DMS153 (cell line): ENCODE data around the gene OR1C1.
"Not testable (repeated sequence)": the region's sequence is repeated elsewhere in the genome, so short reads cannot be mapped to it uniquely, and the experiment has no call there.

Source experiments
- DNase-seq: peaks from one replicate; lab custom pipeline; 2025; lab: John Stamatoyannopoulos, UW

Gene OR1C1, protein sequence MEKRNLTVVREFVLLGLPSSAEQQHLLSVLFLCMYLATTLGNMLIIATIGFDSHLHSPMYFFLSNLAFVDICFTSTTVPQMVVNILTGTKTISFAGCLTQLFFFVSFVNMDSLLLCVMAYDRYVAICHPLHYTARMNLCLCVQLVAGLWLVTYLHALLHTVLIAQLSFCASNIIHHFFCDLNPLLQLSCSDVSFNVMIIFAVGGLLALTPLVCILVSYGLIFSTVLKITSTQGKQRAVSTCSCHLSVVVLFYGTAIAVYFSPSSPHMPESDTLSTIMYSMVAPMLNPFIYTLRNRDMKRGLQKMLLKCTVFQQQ

DNA sequence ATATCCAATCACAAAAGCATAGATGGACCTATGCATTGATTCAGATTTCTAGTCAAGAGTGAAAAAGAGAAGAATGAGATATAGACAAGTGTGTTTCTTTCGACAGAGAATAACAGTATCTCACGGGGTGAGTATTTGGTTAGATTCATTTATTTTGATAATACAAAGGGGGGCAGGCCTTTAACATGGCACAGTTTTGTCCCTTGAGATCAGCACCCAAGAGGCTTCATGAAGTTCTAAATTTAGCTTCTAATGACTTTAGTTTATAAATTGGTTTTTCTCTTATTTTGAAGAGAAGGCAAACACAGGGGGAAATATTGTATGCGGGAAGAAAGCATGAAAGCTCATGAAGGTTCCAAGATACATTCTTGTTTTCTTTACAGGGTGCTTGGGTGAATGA, at the start of gene OR1C1:
Gene OR1C1, minus strand, starts transcription at position 101 of the 400 bp plus-strand sequence. CDS start 2,150 bp downstream, outside the sequence.
- DNase-seq = no peak

DNA sequence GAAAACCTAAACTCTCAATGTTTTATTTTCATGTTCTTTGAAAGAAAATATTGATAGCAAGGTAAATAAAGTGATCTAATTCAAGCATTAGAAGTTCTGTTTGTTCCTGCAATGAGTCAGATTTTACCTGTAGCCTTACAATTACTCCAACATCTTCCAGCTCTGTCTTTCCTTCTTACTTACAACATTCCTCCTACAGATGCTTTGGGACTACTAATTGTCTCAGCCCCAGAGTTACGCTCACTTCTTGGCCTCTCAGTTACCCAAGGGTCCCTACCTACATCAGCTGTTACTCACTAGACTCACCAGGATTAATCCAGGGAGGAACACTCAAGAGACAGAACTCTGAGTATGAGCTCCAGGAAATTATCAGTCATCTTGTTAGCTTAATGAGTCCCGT, 37.2 kb upstream of the OR1C1 start:
- DNase-seq = no peak

DNA sequence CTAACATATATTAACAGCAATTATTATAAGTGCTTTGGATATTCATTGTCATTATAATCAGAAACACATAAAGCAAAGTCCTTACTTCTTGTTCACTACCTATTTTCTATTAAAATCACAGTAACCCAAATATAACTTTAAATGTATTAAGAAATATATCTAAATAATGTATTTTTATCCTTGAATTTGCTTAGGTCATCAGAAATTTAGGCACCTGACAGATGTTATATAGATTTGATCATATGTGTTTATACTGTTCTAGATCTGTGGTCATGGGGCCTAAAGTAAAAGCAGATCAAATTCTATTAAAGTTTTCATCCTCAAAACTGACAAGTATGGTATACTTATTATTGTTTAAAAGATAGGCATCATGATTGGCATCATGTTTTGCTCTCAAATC, 9.2 kb upstream of the OR1C1 start:
- no peak for DNase-seq

DNA sequence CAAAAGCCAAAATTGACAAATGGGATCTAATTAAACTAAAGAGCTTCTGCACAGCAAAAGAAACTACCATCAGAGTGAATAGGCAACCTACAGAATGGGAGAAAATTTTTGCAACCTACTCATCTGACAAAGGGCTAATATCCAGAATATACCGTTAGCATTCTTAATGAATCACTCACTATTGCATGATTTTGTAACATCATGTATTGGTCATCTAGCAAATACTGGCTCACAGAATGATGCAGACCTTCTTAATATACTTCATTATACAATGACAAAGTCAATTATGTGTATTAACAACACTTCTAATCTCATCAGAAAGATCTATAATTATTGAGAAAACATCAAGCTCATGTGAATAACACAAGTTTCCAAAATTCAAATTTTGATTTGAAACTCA, 6.0 kb downstream of the OR1C1 start:
- DNase-seq = not testable (repeated sequence)

DNA sequence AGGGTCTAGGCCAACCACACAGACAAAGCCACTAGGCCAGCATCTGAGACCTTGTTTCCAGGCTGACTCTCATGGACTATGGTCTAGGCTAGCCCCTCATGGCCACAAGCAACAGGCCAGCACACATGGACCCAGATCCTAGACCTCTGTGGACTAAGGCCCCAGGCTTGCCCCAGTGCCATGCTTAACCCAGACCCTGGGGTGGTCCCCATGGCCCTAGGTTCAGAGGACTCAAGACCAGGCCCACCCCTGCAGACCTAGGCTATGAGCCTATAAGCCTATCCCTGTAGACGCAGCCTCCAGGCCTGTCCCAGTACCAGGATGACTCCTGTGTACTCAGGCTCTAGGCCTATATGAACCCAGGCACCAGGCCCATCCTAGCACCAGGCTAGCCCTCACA, 10.5 kb downstream of the OR1C1 start:
- no peak for DNase-seq

DNA sequence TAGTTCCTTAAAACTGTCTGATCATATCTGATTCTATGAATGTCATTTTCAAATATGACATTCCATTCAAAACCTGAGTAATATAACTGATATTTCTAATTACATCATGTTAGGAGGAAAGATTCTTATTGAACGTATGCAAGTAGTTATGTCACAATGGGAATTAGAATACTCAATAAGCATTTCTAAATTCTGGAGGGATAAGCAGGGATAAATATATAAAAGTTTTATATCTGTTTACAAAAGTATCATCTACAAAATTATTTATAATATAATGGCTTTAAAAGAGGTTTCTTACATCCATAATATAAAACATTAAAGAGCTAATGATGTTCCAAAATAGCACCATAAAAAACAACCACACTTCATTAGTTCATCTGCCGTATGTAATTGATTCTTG, 12.3 kb downstream of the OR1C1 start, which contains the start of gene OR14A2:
Gene OR14A2, minus strand, starts transcription at position 101 of the 400 bp plus-strand sequence.
- no peak for DNase-seq

DNA sequence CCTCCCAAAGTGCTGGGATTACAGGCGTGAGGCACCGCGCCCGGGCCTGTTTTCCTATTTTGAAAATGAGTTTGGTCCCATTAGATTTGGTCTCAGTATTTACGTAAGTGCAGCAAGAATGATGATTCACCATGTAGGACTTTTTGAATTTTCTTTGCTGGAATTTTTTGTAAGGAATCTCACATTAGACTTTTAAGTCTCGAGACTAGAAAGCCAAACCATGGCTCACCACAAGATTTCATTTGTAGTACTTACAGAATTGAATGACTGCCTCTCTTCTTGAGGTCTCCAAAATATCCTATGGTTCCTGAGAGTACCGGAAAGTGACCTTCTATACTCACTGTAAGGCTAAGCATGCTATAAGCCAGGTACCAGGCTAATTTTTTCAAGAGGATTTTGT, 12.7 kb downstream of the OR1C1 start:
- no peak for DNase-seq

DNA sequence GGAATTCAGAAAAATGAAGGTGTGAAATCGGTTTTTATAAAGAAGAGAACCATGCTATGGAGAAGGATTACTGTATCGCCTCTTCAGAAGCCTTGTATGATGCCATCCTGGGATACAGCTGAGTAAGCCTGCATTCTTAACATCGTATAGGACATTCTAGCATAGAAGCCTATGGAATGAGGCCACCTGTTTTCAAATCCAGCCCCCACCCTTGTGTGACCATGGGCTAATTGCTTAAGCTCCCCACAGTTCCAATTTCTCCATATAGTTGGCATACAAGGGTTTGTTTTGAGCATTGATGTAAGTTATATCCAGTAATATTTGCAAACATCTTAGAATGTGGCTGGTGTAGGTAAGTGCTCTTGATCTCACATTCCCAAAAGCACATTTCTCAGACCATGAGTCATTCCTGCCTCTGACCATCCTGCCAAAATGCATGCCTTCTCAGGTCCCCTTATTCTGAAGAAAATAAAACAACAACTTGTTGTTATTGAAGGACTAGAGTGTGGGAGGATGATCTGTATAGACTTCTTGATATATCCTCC, 13.9 kb downstream of the OR1C1 start:
- DNase-seq = no peak

DNA sequence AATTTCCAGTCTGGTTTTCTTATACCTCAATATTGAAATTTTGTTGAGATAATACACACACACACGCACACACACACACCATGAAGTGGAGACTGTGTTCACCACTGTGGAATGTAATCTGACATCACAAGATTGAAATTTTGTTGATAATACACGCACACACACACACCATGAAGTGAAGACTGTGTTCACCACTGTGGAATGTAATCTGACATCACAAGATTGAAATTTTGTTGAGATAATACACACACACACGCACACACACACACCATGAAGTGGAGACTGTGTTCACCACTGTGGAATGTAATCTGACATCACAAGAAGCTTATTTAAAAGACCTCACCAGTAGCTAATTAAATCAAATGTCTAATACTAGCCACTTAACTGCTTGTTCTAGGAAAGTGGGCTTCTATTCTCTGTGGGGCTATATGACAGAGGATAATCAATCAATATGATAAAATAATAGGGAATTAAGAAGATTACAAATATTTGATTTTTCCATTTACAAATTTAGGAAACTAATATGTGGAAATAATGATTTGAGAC, 18.1 kb downstream of the OR1C1 start:
- not testable (repeated sequence) for DNase-seq

DNA sequence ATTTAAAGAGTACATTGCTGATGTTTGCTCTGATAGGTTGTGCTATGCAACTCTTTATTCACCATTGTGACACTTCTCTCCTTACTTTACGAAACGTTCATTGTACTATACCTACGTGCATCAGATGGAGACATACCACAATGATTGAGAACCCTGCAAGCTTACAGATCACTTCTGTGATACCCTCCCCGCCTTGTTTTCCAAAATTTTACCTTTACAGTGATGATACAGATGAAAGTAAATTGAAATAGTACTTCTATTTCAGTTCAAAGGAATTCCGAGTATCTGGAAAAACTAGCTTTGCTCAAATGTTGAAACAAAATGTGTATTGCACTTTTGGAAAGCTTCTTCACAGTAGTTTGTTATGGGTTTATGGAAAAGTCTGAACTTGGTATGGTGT, 18.6 kb downstream of the OR1C1 start:
- no peak for DNase-seq

DNA sequence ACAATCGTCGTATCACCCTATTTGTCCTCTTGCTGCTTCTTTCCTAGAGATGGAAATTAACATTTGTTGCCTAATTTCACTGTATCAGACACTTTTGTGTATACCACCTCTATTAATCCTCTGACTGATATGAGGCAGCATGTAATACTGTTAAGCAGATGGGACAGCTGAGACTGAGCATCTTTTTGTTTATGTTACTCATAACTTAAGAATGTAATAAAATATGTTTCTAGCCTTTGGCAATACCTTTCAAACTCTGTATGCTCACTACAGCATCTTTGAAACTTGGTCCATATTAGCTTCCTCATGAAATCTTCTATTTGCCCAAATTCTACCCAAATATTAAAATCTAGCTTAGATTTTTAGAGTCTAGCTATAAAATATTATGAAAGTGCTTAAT, 19.6 kb downstream of the OR1C1 start:
- no peak for DNase-seq

DNA sequence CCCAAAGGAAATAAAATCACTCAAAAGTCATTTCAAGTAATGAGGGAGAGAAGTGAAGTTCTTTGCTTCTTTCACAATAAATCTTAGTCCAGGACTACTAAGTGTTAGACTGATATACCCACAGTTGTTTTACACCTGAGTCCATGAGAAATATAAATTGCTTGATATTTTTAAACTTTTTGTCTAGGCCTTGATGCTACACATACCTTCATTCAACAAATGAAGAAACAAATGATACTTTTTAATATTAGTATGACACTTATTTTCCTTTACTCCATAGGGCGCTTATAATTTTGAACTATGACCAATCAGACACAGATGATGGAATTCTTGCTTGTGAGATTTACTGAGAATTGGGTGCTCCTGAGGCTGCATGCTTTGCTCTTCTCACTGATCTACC, 22.0 kb downstream of the OR1C1 start, which contains the start of gene OR14K1:
Gene OR14K1, plus strand, starts transcription at position 301 of the 400 bp plus-strand sequence. Its CDS starts 0 bp downstream, at position 301.
- DNase-seq = no peak

DNA sequence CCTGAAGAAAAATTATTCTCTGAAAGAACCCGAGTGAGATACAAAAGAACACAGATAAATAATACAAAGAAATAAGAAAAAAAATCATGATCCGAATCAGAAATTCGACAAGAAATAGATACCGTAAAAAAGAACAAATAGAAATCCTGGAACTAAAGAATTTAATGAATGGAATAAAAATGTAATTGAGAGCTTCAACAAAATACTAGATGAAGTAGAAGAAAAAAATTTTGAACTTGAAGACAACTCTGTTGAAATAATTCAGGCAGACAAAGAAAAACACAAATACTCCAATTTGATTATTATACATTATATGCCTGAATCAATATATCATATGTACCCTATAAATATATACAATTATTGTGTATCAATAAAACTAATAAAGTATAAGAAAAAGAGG, 39.1 kb downstream of the OR1C1 start:
- no peak for DNase-seq

DNA sequence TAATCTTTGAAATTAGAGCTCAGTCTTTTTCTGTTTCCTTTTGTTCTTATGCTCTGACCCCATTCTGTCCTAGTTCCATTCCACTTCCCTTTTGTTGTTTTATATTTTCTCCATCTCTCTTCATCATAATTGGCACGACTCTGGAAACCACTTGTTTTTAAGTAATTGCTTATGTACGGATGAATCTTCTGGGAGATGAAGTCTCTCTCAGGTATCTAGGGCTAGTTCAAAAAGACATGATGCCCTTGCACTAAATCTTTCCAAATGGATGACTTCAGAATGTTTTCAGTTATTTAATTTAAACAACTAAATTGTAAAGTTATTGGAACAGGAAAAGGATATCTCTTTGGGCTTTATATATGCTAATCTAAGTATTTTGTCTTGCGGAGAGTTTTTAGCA, 43.8 kb downstream of the OR1C1 start, which contains the start of gene OR6F1:
Gene OR6F1, minus strand, starts transcription at position 101 of the 400 bp plus-strand sequence. CDS start 3,891 bp downstream, outside the sequence.
- no peak for DNase-seq

DNA sequence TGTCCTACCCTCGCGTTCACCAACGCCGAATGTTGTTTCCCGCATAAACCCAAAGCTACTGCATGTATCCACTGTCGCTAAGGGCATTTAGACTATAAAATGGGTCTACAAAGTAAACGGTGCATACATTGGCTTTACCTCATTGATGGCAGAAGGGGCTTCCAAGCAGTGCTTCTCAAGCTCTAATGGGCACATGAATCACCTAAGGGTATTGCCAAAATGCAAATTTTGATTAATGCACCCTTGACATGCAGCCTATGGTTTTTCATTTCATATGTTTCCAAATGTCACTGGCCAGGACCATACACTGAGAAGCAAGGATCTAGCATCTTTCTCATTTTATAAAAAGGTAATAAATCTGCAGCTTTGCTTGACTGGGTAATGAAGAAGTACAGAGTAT, 46.6 kb downstream of the OR1C1 start:
- DNase-seq = no peak

DNA sequence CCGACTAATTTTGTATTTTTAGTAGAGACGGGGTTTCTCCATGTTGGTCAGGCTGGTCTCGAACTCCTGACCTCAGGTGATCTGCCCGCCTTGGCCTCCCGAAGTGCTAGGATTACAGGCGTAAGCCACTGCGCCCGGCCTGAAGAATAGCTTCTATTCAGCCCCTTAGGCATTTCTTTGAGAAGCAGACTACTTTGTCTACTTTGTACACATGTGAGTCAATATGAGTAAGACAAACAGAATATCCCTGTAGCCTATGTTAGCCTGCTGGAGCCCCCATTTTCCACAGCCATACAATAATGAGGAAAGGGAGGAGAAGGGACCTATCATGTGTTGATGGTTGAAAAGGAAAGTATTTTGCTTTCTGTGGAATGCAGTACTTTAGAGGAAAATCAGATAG, 49.7 kb downstream of the OR1C1 start:
- not testable (repeated sequence) for DNase-seq
